DND-41 (cell line): Measurements from ENCODE around the gene PCDHGA9.
"Not testable (repeated sequence)": the region's sequence is repeated elsewhere in the genome, so short reads cannot be mapped to it uniquely, and the experiment has no call there.

Experiments used
- ATAC-seq: fragments of 200-7000 bp; cut with Tn5 transposase; 3 replicates; pipeline ENCODE4 v1.9.1; 2021; ENCODE audit warnings: low read depth; ENCODE audit not compliant: insufficient read depth
- DNase-seq: peaks from one replicate; pipeline ENCODE4 v3.0.0-alpha.2; 2020
- H2AFZ ChIP-seq: 2 replicates; pipeline ENCODE4 v1.6.0; 2012; ENCODE audit warnings: low read depth, low read length
- H3K27ac ChIP-seq: 2 replicates; pipeline ENCODE4 v1.5.1; 2012; ENCODE audit warnings: low read length, inconsistent platforms
- H3K27me3 ChIP-seq: fragments of 200-600 bp; sonication (generic); 2 replicates; pipeline ENCODE4 v1.6.0; 2012; ENCODE audit warnings: low read length, mild to moderate bottlenecking, inconsistent platforms; ENCODE audit not compliant: insufficient read depth, poor library complexity
- H3K36me3 ChIP-seq: 2 replicates; pipeline ENCODE4 v1.5.1; 2012; ENCODE audit warnings: low read length, inconsistent platforms; ENCODE audit not compliant: insufficient read depth
- H3K4me1 ChIP-seq: 2 replicates; pipeline ENCODE4 v1.5.1; 2012; ENCODE audit warnings: mild to moderate bottlenecking, low read length; ENCODE audit not compliant: insufficient read depth
- H3K4me2 ChIP-seq: 2 replicates; pipeline ENCODE4 v1.6.0; 2012; ENCODE audit warnings: mild to moderate bottlenecking, moderate library complexity, low read length, inconsistent platforms; ENCODE audit not compliant: insufficient read depth
- H3K4me3 ChIP-seq, 2 experiments: fragments of 200-600 bp in 1 of 2; shearing (Covaris generic) in 1 of 2; 2 replicates each; pipeline ENCODE4 v1.5.1; 2012 to 2016; ENCODE audit warnings: inconsistent platforms in 2 of 2, low read length in 2 of 2, mild to moderate bottlenecking in 2 of 2, low read depth in 1 of 2, moderate library complexity in 1 of 2
- H3K79me2 ChIP-seq: 2 replicates; pipeline ENCODE4 v1.6.0; 2012; ENCODE audit warnings: low read length, inconsistent platforms; ENCODE audit not compliant: insufficient read depth
- H3K9ac ChIP-seq: 2 replicates; pipeline ENCODE4 v1.6.0; 2012; ENCODE audit warnings: low read depth, mild to moderate bottlenecking, inconsistent platforms, low read length, moderate library complexity
- H3K9me3 ChIP-seq: 2 replicates; pipeline ENCODE4 v1.5.1; 2012; ENCODE audit warnings: low read length, moderate library complexity, mild to moderate bottlenecking, inconsistent platforms; ENCODE audit not compliant: insufficient read depth, severe bottlenecking
- H4K20me1 ChIP-seq: 2 replicates; pipeline ENCODE4 v1.6.0; 2012; ENCODE audit warnings: low read length; ENCODE audit not compliant: insufficient read depth
- CTCF ChIP-seq: IDR thresholded peaks from 2 replicates; pipeline ENCODE4 v1.5.1; 2012; ENCODE audit warnings: borderline replicate concordance, low read length, moderate library complexity, mild to moderate bottlenecking; ENCODE audit not compliant: poor library complexity, severe bottlenecking; ENCODE audit errors: extremely low read depth
- EZH2 ChIP-seq: IDR thresholded peaks from 3 replicates; pipeline ENCODE4 v1.6.1; 2012; ENCODE audit warnings: borderline replicate concordance, low read depth, mild to moderate bottlenecking, moderate library complexity, low read length, inconsistent platforms; ENCODE audit not compliant: severe bottlenecking

Gene PCDHGA9

GRCh38 chr5:141430332-141431113 is 27.9 kb downstream of the PCDHGA9 start, which contains the start of gene PCDHGA12:
Gene PCDHGA12 (plus strand): TSS chr5:141430507. CDS start chr5:141430760, 253 bp downstream.
- no peaks in the 10 kb centered on the region for H4K20me1 ChIP-seq
- no peak within 1 kb of the TSS for H3K9ac ChIP-seq
- H3K4me3 ChIP-seq, result no peak within 1 kb of the TSS
- H2AFZ ChIP-seq, result no peak within 1 kb of the TSS
- TF ChIP-seq CTCF (no peak), EZH2 (no peak)
- H3K36me3 ChIP-seq, result no peaks in the 10 kb centered on the region
- H3K9me3 ChIP-seq, result no peaks in the 10 kb centered on the region
- ATAC-seq, result no peak
- H3K4me1 ChIP-seq, result no peaks in the 10 kb centered on the region
- peaks cover 1% of the 10 kb centered on the region for H3K27me3 ChIP-seq
- H3K79me2 ChIP-seq, result no peaks in the 10 kb centered on the region
- no peak within 1 kb of the TSS for H3K27ac ChIP-seq
- H3K4me2 ChIP-seq, result no peak within 1 kb of the TSS
- DNase-seq, result no peak

GRCh38 chr5:141431286-141431685 is 28.7 kb downstream of the PCDHGA9 start:
- H3K4me2 ChIP-seq, result no peak overlapping the region
- no peak overlapping the region for H2AFZ ChIP-seq
- H3K4me3 ChIP-seq, result no peak overlapping the region
- H3K9me3 ChIP-seq, result no peaks in the 10 kb centered on the region
- H3K36me3 ChIP-seq, result no peaks in the 10 kb centered on the region
- peaks cover 3% of the 10 kb centered on the region for H3K27me3 ChIP-seq
- H3K27ac ChIP-seq, result no peak overlapping the region
- no peaks in the 10 kb centered on the region for H4K20me1 ChIP-seq
- TF ChIP-seq CTCF, result no peak
- TF ChIP-seq EZH2, result no peak
- H3K4me1 ChIP-seq, result no peaks in the 10 kb centered on the region
- DNase-seq (no peak), ATAC-seq (no peak)
- H3K79me2 ChIP-seq, result no peaks in the 10 kb centered on the region
- no peak overlapping the region for H3K9ac ChIP-seq

- not testable (repeated sequence) for H3K4me1 ChIP-seq, H3K4me2 ChIP-seq, H3K9ac ChIP-seq, H3K27ac ChIP-seq, H3K4me3 ChIP-seq, H3K27me3 ChIP-seq, H4K20me1 ChIP-seq, H3K79me2 ChIP-seq, ATAC-seq, H2AFZ ChIP-seq, H3K9me3 ChIP-seq, H3K36me3 ChIP-seq, DNase-seq
Measured at GRCh38 chr5:141432308-141432707, 29.7 kb downstream of the PCDHGA9 start.

- not testable (repeated sequence) for H3K9me3 ChIP-seq, H3K27ac ChIP-seq, H3K27me3 ChIP-seq, ATAC-seq, H4K20me1 ChIP-seq, H3K4me1 ChIP-seq, DNase-seq, H2AFZ ChIP-seq, H3K79me2 ChIP-seq, H3K36me3 ChIP-seq, H3K4me3 ChIP-seq, H3K4me2 ChIP-seq, H3K9ac ChIP-seq
Measured at GRCh38 chr5:141432726-141433125, 30.1 kb downstream of the PCDHGA9 start.
